ENCODE measurements around the gene DNAI2.
"Not testable (repeated sequence)": the region's sequence is repeated elsewhere in the genome, so short reads cannot be mapped to it uniquely, and the experiment has no call there.

DNAI2 gene

GRCh38 chr17:74262601-74263000 lies 11.4 kb upstream of the DNAI2 start:
- H4K20me1 ChIP-seq (ENCODE audit: insufficient read depth, low read length), result no peaks in the 10 kb centered on the region
- no peaks in the 10 kb centered on the region for H3K36me3 ChIP-seq (ENCODE audit: insufficient read depth, low read length)
- no peaks in the 10 kb centered on the region for H3F3A ChIP-seq (ENCODE audit: insufficient read depth, low read length)
- no peaks in the 10 kb centered on the region for H3K79me2 ChIP-seq (ENCODE audit: insufficient read depth, low read length)
- no peaks in the 10 kb centered on the region for H3K9me3 ChIP-seq (ENCODE audit: low read length)
- H3K9ac ChIP-seq (ENCODE audit: low read length), result no peak overlapping the region
- no peaks in the 10 kb centered on the region; the same call in 1 of the 2 replicates for H3K27me3 ChIP-seq (ENCODE audit: insufficient read depth, low read length)
- H3K4me2 ChIP-seq (ENCODE audit: low read length), result no peak overlapping the region
- TF ChIP-seq EZH2 (IDR thresholded peaks at IDR 0.05; ENCODE audit: borderline replicate concordance, low read length) (no peak), CTCF (IDR thresholded peaks at IDR 0.05; ENCODE audit: low read length) (no peak)
- no peak overlapping the region for H3K4me3 ChIP-seq (ENCODE audit: low read depth, low read length, poor library complexity, severe bottlenecking)
- no peak overlapping the region for H2AFZ ChIP-seq (ENCODE audit: low read length)
- H3K4me1 ChIP-seq (ENCODE audit: insufficient read depth, low read length, severe bottlenecking), result no peaks in the 10 kb centered on the region
- no peaks in the 10 kb centered on the region for H3K9me2 ChIP-seq (ENCODE audit: low read depth, low read length)
- no peak overlapping the region for H3K27ac ChIP-seq (ENCODE audit: low read depth, low read length, poor library complexity, severe bottlenecking)

GRCh38 chr17:74267054-74267453 lies 7.0 kb upstream of the DNAI2 start:
- H4K20me1 ChIP-seq (ENCODE audit: insufficient read depth, low read length); H3K9me3 ChIP-seq (ENCODE audit: low read length); H3K27ac ChIP-seq (ENCODE audit: low read depth, low read length, poor library complexity, severe bottlenecking); H3K27me3 ChIP-seq (ENCODE audit: insufficient read depth, low read length); H3K9ac ChIP-seq (ENCODE audit: low read length); H3F3A ChIP-seq (ENCODE audit: insufficient read depth, low read length); H2AFZ ChIP-seq (ENCODE audit: low read length); H3K9me2 ChIP-seq (ENCODE audit: low read depth, low read length); H3K4me2 ChIP-seq (ENCODE audit: low read length); H3K36me3 ChIP-seq (ENCODE audit: insufficient read depth, low read length); H3K79me2 ChIP-seq (ENCODE audit: insufficient read depth, low read length); H3K4me1 ChIP-seq (ENCODE audit: insufficient read depth, low read length, severe bottlenecking); H3K4me3 ChIP-seq (ENCODE audit: low read depth, low read length, poor library complexity, severe bottlenecking): not testable (repeated sequence)

GRCh38 chr17:74267579-74267978 lies 6.5 kb upstream of the DNAI2 start:
- Histone ChIP-seq H3K9me2 (ENCODE audit: low read depth, low read length) (no peaks in the 10 kb centered on the region), H3K4me3 (ENCODE audit: low read depth, low read length, poor library complexity, severe bottlenecking) (no peak overlapping the region), H3K9me3 (ENCODE audit: low read length) (no peaks in the 10 kb centered on the region), H3K79me2 (ENCODE audit: insufficient read depth, low read length) (no peaks in the 10 kb centered on the region), H3K27ac (ENCODE audit: low read depth, low read length, poor library complexity, severe bottlenecking) (no peak overlapping the region), H4K20me1 (ENCODE audit: insufficient read depth, low read length) (no peaks in the 10 kb centered on the region), H3F3A (ENCODE audit: insufficient read depth, low read length) (no peaks in the 10 kb centered on the region), H3K27me3 (ENCODE audit: insufficient read depth, low read length) (no peaks in the 10 kb centered on the region), H3K36me3 (ENCODE audit: insufficient read depth, low read length) (no peaks in the 10 kb centered on the region), H3K4me1 (ENCODE audit: insufficient read depth, low read length, severe bottlenecking) (no peaks in the 10 kb centered on the region), H3K9ac (ENCODE audit: low read length) (no peak overlapping the region), H3K4me2 (ENCODE audit: low read length) (no peak overlapping the region), H2AFZ (ENCODE audit: low read length) (no peak overlapping the region)
- no peak for TF ChIP-seq CTCF (IDR thresholded peaks at IDR 0.05; ENCODE audit: low read length)
- no peak for TF ChIP-seq EZH2 (IDR thresholded peaks at IDR 0.05; ENCODE audit: borderline replicate concordance, low read length)

- Histone ChIP-seq H3K9ac (ENCODE audit: low read length) (no peak overlapping the region), H3F3A (ENCODE audit: insufficient read depth, low read length) (no peaks in the 10 kb centered on the region), H2AFZ (ENCODE audit: low read length) (no peak overlapping the region), H3K4me2 (ENCODE audit: low read length) (no peak overlapping the region), H3K9me2 (ENCODE audit: low read depth, low read length) (no peaks in the 10 kb centered on the region), H3K79me2 (ENCODE audit: insufficient read depth, low read length) (no peaks in the 10 kb centered on the region), H3K4me3 (ENCODE audit: low read depth, low read length, poor library complexity, severe bottlenecking) (no peak overlapping the region), H3K27ac (ENCODE audit: low read depth, low read length, poor library complexity, severe bottlenecking) (no peak overlapping the region), H3K4me1 (ENCODE audit: insufficient read depth, low read length, severe bottlenecking) (no peaks in the 10 kb centered on the region), H3K9me3 (ENCODE audit: low read length) (no peaks in the 10 kb centered on the region), H3K27me3 (ENCODE audit: insufficient read depth, low read length) (no peaks in the 10 kb centered on the region), H3K36me3 (ENCODE audit: insufficient read depth, low read length) (no peaks in the 10 kb centered on the region), H4K20me1 (ENCODE audit: insufficient read depth, low read length) (no peaks in the 10 kb centered on the region)
- TF ChIP-seq CTCF (IDR thresholded peaks at IDR 0.05; ENCODE audit: low read length), result no peak
- no peak for TF ChIP-seq EZH2 (IDR thresholded peaks at IDR 0.05; ENCODE audit: borderline replicate concordance, low read length)
Observed at GRCh38 chr17:74267987-74268499, 6.0 kb upstream of the DNAI2 start.
